ENCODE measurements around the gene PLPPR5.
"Not testable (repeated sequence)": the region's sequence is repeated elsewhere in the genome, so short reads cannot be mapped to it uniquely, and the experiment has no call there.

Gene PLPPR5

DNA sequence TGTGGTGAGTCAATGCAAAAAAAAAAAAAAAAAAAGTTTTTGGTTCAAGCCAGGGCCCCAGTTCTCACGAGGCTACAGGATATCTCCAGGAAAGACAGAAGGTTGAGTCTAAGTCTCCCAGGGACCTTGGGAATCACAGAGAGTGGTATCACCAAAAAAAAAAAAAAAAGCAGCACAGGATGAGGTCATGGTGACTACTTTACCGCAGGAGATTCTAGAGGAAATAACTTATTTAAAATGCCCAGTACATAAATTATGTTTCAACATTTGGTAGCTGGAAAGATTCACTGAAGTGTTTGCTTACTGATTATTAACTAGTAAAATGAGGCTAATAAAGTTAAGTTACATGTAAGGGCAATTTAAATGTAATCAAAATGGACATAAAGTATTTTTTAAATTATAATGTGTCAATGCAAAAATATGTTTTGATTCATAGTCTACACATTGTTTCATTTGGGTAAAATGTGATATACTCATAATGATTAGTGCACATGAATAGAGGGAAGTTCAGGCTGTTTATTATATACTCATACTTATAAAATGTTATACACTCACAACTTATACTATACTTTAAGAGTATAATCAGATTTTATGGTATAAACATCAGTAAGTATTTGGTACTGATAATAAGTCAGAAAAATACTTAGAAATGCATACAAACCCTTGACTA, 84.1 kb downstream of the PLPPR5 start:
- no peak overlapping the region for H3K4me3 ChIP-seq
- H3K27ac ChIP-seq = no peak overlapping the region

DNA sequence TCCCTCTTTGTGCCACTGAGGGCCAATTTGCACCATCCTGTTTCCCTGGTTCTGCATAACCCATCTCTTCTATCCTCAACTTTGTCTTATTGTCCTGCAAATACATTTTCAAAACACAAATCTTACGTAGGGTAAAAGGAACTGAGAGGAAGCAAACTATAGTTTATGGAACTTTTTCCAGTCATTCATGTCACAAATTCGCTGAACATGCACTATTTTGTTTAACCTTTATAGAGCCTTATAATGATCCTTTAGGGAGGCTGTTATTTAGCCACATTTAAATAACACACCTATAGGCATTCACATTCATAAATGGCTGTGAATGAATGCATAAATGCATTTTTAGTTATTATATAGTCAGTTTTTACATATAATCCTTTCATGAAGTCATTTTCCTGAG, 85.0 kb downstream of the PLPPR5 start:
- Histone ChIP-seq H3K4me3 (no peak overlapping the region), H3K27ac (no peak overlapping the region)

DNA sequence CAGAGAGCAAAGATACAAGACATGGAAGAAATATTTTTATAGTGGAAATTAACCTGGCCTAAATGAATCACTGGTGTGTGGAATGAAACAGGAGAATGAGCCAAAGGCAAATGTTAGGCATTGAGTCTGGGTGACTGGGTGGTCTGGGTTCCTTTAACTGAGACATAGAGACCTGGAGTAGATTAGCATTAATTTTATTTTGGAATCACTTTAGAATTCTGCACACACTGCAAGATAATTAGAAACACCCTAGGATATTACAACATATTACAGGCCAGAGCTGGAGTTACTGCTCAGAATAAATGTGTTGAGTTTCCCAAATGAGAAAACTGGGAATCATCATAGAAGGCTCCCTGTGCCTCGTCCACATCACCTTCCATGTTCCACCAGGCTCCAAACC, 85.5 kb downstream of the PLPPR5 start:
- Histone ChIP-seq H3K4me3 (no peak overlapping the region), H3K27ac (no peak overlapping the region)

DNA sequence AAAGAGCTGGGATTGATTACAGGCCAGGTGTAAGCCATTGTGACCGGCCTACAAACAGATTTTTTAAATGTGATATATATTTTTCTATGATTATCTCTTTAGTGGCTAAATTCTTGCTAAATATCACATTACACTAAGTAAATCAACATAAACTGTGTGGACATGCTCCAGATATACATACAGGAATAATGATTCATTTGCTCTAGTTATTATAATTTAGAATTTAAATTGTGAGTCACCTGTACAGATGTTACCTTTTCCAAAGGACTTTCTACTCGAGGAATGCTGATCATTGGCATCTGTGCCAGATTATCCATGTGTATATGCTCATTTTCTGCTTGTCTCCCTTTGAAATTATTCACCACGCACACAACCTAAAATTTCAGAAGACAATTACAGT, 90.1 kb downstream of the PLPPR5 start:
- no peak overlapping the region for H3K27ac ChIP-seq
- no peak overlapping the region for H3K4me3 ChIP-seq

DNA sequence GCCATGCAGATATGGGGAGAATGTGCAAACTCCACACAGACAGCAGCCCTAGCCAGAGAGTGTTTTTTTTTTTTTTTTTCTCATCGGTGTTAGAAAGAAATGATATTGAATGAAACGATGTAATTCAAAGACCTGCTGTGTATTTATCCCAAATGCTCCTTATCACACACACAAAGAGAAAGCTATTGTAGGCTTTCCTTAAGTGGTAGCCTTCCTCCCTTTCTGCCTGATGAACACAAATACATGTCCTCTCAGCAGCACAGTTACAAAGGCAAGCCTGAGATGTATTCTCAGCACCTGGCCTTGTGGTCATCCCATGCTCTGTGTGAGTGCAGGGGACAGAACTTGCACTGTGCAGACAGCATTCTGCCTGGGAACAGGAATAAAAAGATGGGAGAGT, 93.8 kb downstream of the PLPPR5 start:
- H3K27ac ChIP-seq = no peak overlapping the region

DNA sequence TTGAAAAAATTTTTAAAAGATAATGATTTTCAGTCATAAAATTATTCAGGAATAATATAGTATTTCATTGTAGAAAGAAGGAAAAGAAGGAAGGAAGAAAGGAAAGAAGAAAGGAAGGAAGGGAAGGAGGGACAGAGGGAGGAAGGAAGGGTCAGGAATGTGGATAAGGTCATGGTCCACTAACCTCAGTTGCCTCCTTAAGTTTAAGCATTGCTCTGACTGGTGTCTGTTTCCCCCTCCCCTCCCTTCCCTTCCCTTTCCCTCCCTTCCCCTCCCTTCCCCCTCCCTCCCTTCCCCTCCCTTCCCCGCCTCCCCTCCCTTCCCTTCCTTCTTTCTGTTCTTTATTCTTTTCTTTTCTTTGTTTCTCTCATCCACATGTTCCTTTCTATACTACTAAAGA, 95.7 kb downstream of the PLPPR5 start:
- no peak overlapping the region for H3K4me3 ChIP-seq

More for the DNA sequence above, 93.8 kb downstream of the PLPPR5 start:
- H3K4me3 ChIP-seq = no peak overlapping the region

DNA sequence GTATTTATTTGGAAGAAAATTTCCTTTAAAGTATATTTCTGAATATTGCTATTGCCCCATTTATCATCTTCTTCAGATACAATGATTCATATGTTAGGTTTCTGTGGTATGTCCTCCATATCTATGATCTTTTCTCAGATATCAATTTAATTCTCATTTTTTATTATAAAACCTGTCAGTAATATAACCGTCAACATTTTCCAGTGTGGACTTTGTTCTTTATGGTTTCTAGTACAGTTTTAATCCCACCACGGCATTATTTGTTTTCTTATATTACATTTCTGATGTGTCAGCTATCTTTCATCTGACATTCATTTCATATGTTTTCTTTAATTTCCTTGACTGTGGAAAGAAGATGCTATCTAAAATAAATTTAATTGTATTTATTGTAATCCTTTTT, 97.9 kb downstream of the PLPPR5 start:
- Histone ChIP-seq H3K4me3 (no peak overlapping the region), H3K27ac (no peak overlapping the region)

More for the DNA sequence above, 95.7 kb downstream of the PLPPR5 start:
- H3K27ac ChIP-seq = no peak overlapping the region

DNA sequence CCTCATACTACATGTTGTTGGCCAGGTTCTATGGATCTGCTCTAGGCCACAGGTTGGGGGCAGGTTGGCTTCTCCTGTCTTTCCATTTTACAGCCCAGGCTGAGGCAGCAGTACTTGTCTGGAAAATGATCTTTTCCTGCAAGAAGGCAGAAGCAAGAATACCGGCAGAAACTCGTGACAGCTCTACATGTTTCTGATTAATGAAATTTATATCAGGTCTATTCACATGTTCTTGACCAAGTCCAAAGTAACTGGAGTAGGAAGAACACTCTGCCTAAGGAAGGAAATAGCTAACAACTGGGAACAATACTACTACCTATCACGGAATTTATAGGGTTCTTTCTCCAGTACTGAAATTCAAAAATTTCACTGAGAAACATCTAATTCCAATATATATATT, 98.3 kb downstream of the PLPPR5 start:
- no peak overlapping the region for H3K27ac ChIP-seq
- H3K4me3 ChIP-seq = no peak overlapping the region

DNA sequence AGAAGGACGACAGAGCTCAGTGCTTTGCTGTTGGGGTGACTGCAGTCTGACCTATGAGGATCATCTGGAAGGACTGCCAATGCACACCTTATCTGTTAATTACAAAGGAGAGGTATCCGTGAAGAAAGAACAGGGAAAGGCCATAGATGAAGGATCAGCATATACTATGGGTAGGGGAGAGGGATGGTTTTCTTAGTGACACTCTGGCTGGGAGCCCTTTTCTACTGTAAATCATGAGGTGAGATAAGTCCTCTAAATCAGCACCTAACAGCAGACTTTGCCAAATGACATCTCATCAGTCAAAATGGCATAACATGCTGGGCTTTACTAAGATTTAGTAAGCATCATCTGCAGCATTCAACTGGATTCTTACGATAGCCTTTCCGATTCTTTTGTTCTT, 100.0 kb downstream of the PLPPR5 start:
- Histone ChIP-seq H3K4me3 (no peak overlapping the region), H3K27ac (no peak overlapping the region)

DNA sequence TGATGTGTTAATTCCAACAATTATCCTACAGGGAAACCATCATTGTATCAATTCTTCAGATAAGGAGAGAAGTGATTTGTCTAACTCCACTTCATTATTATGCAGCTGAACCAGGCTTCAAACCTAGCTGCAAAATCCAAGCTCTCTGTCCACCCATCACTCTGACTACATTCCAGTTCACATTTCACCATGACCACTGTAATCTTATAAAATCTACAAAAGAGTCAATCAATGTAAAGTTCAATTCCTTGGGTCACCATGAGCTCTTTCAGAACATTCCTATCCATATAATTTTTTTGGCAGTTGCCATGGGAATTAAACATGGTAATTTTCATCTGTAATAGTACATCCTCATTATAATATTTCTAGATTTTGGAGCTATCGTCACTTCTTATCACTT, 100.9 kb downstream of the PLPPR5 start:
- no peak overlapping the region for H3K4me3 ChIP-seq
- H3K27ac ChIP-seq = no peak overlapping the region

DNA sequence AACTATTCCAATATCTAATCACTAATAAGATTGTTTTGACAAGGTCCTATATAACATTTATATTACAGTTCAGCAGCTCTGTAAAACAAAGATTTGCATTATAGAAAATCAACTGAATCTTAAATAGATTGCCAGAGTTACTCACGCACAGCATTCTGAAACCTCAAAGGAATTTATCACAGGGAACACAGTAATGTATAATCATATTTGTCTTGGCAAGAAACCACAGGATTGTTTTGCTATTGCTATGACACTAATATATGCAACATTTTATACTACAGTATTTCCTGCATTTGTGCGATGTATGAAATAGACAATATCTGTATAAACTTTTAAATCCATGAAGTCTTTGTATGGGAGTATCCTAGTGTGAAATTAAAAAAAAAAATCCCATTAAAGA, 101.4 kb downstream of the PLPPR5 start:
- H3K27ac ChIP-seq = no peak overlapping the region
- H3K4me3 ChIP-seq = no peak overlapping the region

DNA sequence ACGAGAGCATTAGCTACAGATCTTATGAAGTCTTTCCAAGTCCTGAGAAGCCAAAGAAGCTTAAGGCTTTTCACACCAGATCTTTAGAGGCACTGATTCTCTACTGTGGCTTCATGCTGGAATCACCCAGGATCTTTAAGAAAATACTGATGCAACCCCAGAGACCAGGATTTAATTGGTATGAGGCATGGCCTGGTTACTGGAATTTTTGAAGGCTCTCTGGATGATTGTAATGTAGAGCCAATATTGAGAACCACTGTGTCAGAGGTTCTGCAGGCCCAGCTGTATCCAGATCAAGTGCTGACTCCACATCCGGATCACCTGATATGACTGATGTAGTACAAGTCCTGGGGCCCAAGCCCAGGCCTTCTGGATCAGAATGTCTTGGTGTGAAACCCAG, 105.7 kb downstream of the PLPPR5 start:
- Histone ChIP-seq H3K27ac (no peak overlapping the region), H3K4me3 (no peak overlapping the region)

DNA sequence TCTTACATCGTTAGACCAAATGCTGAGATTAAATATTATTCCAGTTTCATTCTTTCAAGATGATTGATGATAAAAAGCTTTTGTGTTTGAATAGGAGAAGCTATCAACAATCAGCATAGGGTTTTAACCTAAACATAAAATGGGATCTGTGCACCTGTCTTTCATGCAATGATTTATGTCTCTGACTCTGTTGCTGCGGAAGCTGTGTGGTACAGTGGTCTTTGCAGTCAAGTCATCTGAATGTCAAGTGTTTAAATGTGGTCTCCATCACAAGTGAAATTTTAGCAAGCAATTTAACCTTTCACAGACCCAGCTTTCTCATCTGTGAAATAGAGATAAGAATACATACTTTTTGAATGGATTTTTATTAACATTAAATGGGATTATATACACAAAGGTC, 107.2 kb downstream of the PLPPR5 start:
- H3K27ac ChIP-seq = no peak overlapping the region
- H3K4me3 ChIP-seq = no peak overlapping the region

DNA sequence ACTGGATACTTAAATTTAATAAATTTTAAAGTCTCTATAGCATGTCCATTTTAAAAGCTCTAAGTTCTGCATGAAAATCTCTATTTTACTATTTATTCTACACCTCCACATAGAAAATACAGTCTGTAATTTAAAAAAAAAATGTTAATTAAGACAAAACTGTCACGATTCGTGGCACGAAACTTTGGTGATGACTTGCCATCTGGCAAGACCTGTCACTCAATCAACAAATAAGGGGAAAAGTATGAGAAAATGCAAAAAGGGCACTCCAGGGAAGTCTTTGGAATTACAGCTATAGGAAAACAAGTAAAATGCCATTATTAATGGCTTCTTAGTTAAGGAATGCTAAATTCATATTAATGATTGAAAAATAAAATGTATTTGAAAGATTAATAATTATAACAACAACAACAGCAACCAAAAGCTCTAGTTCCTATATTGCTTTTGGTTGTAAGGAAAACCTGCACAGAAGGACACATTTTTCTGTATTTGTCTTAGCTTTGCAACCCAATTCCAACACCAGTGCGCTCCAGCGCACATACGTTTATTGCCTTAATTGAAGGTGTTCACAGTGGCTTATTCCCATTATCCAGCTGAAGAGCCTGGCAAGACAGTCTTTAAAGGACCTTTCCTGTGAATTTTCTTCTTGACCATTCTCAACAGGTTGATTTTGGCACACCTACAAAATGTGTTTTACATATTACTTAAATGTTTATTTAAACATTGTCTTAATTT, 107.8 kb downstream of the PLPPR5 start:
- Histone ChIP-seq H3K27ac (no peak overlapping the region), H3K4me3 (no peak overlapping the region)

DNA sequence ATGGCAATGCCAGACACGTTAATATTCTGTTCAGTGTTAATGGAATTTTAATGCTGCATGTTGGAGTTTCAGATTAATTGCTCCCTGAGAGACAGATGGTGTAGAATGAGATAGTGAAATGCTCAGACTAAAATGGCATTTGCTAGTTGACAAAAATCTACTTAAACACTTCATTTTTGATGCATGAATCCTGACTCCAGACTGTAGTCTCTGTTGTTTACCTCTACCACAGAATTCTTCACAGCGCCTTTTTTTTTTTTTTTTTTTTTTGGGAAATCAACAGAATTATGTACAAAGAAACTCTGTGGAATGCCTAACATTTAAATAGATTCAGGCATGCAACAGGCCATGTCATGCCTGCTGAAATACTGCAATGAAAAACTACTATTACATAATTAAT, 111.3 kb downstream of the PLPPR5 start:
- H3K4me3 ChIP-seq = no peak overlapping the region
- no peak overlapping the region for H3K27ac ChIP-seq

DNA sequence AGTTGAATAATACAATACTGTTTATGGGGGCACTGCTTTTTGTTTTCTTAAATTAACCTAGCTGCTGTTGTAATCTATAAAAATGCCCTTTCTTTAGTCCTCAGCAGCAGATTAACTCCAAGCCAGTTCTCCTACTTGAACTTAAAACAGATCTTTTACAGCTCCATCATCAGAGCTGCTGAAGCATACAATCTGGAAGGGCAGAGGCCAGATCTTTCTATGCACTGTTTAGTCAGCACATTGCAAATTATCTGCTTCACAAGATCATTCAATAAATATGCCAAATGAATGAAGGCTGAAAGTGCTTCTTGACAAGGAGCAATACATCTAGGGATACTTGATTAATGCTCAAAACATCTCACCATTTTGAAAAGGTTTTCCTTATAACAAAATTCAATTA, 115.8 kb downstream of the PLPPR5 start:
- H3K27ac ChIP-seq = no peak overlapping the region
- no peak overlapping the region for H3K4me3 ChIP-seq

DNA sequence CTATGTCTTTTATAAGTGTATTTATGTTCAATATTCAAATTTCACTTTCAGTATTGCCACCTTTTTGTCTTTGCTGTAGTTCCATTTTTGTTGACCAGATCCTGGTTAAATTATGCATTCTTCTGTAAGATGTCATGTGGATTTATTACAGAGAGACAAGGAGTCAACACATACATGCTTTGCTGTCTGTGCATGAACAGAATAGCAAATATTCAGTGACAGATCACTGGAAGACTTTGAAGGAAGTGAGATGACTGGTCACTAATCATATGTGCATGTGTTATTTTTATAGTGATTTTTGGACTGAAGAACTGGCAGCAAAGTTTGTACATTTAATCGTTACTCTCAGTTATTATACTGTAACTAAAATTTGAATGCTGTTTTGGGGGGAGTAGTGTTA, 117.2 kb downstream of the PLPPR5 start:
- H3K27ac ChIP-seq = no peak overlapping the region
- no peak overlapping the region for H3K4me3 ChIP-seq

DNA sequence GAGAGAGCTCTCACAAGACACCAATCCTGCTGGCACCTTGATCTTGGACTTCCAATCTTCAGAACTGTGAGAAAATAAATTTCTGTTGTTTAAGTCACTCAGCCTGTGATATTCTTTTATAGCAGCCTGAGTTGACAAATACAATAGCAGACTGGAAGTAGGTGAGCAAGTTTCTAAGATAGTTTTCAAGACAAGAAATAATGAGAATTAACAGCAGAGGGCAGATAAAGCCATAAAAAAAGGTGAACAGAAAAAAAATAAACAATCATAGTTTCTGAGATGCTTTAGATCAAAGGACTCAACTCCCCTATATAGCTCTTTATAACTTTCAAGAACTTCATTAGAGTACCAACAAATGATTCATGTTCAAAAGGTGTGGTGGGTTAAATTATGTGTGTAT, 119.8 kb downstream of the PLPPR5 start:
- H3K4me3 ChIP-seq = no peak overlapping the region
- no peak overlapping the region for H3K27ac ChIP-seq

DNA sequence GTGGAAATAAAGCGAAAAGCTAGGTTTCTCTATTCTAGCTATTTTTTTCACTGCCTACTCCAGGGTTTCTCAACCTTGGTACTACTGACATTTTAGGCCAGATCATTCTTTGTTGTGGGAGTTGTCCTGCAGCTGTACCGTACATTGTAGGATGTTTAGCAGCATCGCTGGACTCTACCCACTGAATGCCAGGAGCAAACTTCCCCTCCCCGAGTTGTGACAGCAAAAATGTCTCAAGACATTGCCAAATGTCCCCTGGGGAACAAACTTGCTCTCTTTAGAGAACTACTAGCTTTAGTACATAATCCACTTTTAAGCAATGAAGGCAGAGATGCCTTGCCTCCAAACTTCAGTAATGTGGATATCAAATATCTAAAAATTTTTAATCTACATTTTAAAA, 122.8 kb downstream of the PLPPR5 start:
- Histone ChIP-seq H3K4me3 (no peak overlapping the region), H3K27ac (no peak overlapping the region)

DNA sequence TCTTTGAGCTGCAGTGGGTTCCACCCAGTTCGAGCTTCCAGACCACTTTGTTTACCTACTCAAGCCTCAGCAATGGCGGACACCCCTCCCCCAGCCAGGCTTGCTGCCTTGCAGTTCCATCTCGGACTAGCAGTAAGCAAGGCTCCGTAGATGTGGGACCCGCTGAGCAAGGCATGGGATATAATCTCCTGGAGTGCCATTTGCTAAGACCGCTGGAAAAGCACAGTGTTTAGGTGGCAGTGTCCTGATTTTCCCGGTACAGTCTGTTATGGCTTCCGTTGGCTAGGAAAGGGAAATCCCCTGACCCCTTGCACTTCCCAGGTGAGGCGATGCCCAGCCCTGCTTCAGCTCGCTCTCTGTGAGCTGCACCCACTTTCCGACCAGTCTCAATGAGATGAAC, 123.4 kb downstream of the PLPPR5 start:
- not testable (repeated sequence) for H3K4me3 ChIP-seq, H3K27ac ChIP-seq

DNA sequence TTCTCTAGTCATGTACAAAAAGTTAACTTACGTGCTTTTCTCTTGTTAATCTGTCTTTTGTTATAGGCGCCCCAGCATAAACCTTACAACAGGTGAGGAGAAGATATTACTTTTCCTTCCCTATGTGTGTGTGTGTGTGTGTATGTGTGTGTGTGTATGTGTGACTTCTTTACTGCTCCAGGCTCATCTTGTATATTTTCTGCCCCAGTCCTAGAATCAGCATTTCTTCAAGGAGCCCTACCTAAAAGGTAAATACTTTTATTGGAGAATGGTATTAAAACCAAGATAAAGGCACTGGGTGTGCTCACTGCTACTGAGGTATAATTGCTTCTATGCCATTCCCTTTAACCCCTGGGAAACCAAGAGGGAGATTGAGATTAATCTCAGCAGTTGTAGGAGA, 129.8 kb downstream of the PLPPR5 start:
- H3K4me3 ChIP-seq = no peak overlapping the region
- no peak overlapping the region for H3K27ac ChIP-seq

Measured in skin epidermis (tissue), 12 donors.